Sciatic nerve (tissue), 2 donors: ENCODE results near the gene CLEC4M. TPM values are rescaled to one million over a fixed set of nuclear protein-coding genes. Genes with fewer than 3 reads are reported as not detected.
"Not testable (repeated sequence)": the region's sequence is repeated elsewhere in the genome, so short reads cannot be mapped to it uniquely, and the experiment has no call there.

Source experiments
- ATAC-seq: fragments of 200-7000 bp; cut with Tn5 transposase; one replicate; pipeline ENCODE4 v1.9.1; 2020; ENCODE audit warnings: mild to moderate bottlenecking, moderate library complexity
- DNase-seq: peaks from one replicate; pipeline ENCODE4 v3.0.0-alpha.2; 2020; ENCODE audit warnings: low spot score
- intact Hi-C: fragments of 100-400 bp; cut with DNase I; formaldehyde crosslinking; loops from one replicate; pipeline ENCODE4 v1.14.2; 2022
- total RNA-seq: library from RNA; stranded (reverse); fragmentation: NEBNext Ultra II Directional; extraction: Animal tissue kit (Norgen Biotek cat#: 25700); gene quantifications from one replicate; pipeline ENCODE4 v1.2.1, GENCODE V29; 2021
- donor health status: DM: no; HTN: no; CAD: no.
- donor health status: DM: no; HTN: no; CAD: no.

Gene CLEC4M
- total RNA-seq, 1 donor from 2014 or later: not detected

DNA sequence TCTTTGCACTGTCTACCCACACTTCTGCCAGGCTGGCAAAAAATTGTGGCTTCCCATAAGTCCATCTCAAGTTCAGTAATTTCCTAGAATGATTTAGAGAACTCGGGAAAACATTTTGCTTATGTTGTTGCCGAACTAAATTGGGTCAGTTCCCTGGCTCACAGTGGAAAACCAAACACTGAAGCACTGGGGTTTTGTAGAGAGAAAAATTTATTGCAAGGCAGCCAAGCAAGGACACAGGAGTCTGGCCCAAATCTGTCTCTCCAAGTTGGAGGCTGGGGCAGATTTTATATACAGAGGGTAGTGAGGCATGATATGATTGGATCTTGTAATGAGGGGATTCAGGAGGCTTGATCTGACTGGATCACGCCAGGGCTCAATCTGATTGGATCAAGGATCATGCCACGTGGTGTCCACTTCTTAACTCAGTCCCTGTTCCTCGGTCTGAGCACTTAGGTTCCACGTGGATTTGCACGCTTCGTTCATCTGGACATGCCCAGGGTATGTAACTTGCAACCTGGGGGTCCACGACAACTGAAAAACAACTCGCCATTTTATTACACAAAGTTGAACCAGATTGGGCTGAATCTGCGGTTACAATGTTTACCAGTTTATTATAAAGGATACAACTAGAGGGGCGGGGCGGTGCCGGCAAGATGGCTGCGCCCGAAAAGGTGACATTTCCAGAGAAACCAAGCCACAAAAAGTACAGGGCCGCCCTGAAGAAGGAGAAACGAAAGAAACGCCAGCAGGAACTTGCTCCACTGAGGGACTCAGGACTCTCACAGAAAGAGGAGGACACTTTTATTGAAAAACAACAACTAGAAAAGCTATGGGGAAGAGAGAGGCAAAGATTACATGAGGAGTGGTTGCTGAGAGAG is 23.0 kb upstream of the CLEC4M start:
- DNase-seq (no peak), ATAC-seq (no peak)
- intact Hi-C loops: no loop called here

DNA sequence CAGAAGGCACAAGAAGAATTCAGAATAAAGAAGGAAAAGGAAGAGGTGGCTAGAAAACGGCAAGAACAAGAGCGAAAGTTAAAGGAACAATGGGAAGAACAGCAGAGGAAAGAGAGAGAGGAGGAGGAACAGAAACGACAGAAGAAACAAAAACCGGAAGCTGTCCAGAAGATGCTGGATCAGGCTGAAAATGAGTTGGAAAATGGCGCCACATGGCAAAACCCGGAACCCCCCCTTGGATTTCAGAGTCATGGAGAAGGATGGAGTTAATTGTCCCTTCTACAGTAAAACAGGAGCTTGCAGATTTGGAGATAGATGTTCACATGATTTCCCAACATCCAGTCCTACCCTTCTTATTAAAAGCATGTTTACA is 22.4 kb upstream of the CLEC4M start:
- intact Hi-C loops: no loop called here
- ATAC-seq (no peak), DNase-seq (no peak)

DNA sequence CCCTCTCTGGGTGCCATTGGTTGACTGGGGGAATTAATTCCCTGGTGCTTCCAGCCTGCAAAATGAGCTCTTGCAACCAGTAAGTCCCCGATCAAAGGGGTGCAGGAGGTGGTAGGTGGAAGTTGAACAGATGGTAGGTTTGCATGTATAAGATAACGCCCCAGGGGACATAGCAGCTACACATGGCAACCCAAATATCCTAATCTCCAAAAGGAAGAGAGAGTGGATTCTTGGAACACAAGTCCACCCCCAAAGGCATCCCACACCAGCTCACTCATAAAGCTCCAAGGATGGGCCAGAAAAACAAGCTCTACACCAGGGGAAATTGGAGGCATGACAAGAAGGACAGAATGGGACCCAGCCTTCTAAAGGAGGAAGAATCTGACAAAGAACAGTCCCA is 20.5 kb upstream of the CLEC4M start:
- DNase-seq (no peak), ATAC-seq (no peak)
- intact Hi-C loops: no loop called here

DNA sequence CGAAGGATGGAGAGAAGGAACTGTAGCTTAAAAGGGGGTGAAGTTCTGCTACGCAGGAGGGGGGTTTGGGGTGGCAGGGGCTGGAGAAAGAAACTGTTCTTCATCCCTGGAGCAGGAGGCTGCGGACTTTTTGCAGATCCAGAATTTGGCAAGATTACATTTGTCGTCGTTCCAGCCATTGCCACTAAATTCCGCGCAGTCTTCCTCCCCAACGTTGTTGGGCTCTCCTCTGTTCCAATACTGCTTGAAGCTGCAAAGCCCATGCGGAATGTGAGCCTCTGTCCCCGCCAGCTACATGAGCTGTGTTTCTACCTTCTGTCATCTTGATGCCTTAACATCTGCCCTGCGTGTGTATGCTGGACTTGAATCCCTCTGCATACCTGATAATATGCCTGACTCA is 20.1 kb upstream of the CLEC4M start:
- DNase-seq (no peak), ATAC-seq (no peak)
- intact Hi-C loops: no loop called here

DNA sequence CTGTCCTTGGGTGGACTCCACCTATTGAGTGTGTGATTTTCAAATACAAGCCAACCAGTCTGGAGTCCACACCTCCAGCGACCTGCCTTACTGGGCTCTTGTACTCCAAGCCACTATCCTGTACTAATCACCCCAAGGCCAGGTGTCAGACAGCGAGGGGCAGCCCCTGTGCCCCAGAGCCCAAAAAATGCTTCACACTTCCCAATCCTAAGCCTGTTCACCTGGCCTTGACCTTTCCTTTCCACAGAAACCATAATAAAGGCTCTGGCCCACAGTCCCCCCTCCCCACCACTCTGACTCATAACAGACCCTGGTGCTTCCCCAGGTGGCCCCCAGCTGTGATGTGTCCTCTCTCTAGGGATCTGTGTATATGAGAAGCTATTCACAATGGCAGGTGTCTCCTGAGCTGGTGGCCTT is 19.6 kb upstream of the CLEC4M start:
- intact Hi-C loops: no loop called here
- no peak for ATAC-seq
- DNase-seq: no peak

DNA sequence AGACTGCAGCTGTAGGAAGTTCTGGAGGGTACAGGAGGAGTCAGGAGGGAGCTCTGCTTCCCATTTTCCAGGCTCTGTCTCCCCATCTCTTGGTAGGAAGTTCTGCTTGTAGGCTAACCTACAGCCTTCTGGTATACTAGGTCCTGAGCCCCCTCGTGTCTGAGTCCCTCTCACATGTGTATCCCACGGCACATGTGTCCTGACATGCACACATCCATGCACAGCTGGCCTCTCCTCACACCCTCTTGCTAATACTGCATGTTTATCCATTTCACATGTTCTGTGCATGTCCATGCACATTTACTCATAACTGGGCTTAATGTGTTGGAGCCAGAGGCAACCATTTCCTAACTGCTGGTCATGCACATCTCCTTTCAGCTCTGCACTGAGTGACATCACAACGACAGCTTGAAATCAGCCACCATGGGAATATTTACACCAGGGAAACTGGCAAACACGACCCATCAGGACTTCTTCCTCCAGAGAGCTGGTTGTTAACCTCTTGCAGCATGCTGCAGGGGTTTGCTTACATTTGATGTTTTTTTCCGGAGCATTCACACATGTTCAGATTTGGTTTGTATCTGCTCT is 18.8 kb upstream of the CLEC4M start:
- no peak for DNase-seq
- intact Hi-C loops: no loop called here

DNA sequence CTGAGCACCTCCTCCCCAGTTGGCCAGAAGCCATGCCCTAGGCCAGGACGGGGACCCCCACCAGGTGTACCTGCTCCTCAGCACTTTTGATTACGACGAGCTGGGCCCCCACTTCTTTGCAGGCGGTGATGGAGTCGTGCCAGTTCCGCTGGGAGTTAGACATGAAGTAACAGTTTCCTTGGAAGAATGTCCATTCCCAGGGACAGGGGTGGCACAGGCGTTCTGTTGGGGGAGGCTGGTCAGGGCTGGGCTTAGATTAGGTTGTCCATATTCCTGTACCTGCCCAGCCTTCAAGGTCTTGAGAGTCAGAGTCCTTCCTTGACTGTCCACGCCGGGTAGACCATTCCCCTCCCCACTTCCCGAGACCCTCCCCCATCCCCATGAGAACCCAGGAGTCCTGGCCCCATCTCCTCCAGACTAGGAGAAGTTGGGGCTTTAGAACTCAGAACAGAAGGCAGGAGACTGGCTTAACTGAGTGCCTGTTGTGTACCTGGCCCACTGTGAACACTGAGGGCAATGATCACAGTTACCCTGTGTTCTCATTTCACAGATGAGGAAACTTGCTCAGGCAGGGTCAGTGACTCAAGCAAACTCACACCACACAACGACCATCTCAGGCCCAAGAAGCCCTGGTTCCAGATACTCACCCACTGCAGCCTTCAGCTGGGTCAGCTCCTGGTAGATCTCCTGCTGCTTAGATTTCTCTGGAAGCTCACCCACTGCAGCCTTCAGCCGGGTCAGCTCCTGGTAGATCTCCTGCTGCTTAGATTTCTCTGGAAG is 18.0 kb upstream of the CLEC4M start:
- intact Hi-C loops: no loop called here
- DNase-seq: no peak
- no peak for ATAC-seq

More for the DNA sequence above, 18.8 kb upstream of the CLEC4M start:
- no peak for ATAC-seq

DNA sequence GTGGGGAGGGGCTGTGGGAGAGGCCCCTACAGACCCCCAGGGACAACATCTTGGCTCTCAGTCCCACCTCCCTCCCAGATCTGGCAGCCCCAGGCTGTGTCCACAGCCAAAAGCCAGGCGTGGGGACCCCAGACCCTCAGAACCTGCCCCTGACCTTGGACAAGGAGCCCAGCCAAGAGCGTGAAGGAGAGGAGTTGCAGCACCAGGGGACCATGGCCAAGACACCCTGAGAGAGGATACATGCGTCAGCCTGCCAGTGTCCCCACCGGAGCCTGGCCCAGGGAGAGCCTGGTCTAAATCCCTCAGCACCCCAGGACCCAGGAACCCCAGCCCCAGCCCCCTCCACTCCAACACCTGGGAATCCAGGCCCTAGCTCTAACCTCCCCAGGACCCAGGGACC is 16.7 kb upstream of the CLEC4M start:
- DNase-seq, ATAC-seq, intact Hi-C loops: not testable (repeated sequence)

DNA sequence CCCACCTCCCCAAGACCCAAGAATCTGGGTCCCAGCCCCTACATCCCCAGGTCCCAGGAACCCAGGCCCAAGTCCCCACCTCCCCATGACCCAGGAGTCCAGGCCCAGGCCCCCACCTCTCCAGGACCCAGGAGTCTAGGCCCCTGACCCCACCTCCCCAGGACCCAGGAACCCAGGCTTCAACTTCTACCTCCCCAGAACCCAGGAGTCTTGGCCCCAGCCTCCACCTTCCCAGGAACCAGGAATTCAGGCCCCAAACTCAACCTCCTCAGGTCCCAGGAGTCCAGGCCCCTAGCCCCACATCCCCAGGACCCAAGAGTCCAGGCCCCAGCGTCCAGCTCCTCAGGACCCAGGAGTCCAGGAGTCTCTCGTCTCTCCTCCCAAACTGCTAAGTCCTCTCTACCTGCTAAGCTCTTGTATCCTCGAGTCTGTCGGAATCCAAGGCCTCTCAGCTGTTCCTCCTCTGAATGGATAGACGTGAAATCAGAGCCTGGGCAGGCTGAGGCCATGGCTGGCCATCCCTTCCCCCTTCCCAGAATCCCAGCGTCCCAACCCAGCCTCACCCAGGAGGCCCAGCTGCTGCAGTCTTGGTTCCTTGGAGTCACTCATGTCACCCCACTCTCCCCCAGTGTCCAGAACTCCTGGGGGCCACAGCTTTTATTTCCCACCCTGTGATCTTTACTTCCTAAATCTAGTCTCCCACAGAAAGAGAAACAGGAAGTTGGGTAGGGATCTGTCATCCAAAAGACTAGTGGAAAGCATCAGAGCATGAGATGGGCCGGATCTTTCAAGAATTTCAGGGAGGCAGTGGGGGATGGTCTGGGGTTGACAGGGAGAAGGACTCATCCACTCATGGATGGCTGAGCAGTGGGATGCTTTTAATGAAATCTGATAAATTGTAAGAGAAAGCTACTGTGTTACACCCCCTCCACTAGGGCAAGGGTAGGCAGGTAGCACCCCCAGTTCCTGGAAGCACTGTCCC is 15.8 kb upstream of the CLEC4M start, which contains the start of gene CD209:
TSS of gene CD209 (minus strand) at position 632 of the 982 bp plus-strand sequence. CDS start at position 609, 23 bp downstream.
- intact Hi-C loops: no loop called here
- no peak for ATAC-seq
- no peak for DNase-seq

DNA sequence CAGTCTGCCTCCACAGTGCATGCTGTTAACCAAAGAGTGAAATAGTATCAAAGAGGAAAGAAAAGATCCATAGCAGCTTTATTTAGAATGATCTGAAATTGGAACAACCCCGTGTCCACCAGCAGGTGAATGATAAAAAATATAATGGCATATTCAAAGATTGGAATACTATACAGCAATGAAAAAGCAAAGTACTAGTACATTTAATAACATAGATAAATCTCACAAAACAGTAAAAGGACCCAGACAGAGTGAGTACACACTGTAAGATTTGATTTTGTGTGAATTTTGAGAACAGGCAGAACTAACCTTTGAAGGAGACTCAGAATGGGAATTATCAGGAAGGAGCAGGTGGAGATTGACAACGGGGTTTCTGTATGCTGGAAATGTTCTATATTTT is 14.9 kb upstream of the CLEC4M start:
- intact Hi-C loops: no loop called here
- DNase-seq (no peak), ATAC-seq (no peak)

DNA sequence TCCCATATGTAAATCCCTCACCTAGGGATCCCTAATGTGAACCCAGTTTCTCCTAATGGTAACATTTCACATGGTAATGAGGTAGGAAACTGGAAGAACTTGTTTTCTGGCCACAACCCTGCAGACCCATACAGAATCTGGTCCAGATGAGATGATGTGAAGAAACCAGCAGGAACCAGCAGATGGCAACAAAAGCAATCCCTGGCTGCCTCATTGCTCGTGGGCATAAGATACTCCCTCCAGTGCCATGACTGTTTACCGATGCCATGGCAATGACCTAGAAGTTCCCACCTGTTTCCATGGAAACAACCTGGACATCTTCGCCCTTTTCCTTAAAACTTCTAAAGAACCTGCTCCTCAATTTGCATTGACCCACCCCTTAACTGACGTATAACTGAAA is 14.3 kb upstream of the CLEC4M start:
- ATAC-seq: no peak
- intact Hi-C loops: no loop called here
- DNase-seq: no peak

DNA sequence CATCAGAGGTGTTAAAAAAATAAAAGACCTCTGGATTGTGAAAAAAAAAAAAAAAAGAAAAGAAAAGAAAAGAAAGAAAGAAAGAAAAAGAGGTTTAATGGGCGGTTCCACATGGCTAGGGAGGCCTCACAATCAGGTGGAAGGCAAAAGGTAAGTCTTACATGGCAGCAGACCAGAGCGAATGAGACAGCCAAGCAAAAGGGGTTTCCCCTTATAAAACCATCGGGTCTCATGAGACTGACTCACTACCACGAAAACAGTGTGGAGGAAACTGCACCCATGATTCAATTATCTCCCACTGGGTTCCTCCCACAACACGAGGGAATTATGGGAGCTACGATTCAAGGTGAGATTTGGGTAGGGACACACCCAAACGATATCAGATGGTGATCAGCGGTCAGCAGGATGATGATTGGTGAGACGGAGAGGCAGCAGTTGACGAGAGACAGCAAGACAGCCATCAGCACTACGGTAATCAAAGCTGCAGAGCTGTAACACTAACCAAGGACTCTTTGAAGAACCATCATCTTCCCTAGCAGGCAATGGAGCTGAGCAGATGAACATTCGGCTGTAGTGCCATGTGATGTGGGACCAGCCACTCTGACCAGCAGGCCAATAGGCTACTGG is 11.8 kb upstream of the CLEC4M start:
- no peak for ATAC-seq
- DNase-seq: no peak
- intact Hi-C loops: no loop called here

DNA sequence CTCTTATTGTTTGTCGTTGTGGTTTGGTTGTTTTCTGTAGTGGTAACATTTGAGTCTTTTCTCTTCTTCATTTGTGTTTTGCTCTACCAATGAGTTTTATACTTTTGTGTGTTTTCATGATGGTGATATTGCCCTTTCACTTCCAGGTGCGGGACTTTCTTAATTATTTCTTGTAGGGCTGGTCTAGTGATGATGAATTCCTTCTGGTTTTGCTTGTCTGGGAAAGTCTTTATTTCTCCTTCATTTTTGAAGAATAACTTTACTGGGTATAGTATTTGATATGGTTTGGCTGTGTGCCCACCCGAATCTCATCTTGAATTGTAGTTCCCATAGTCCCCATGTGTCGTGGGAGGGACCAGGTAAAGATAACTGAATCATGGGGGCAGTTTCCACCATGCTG is 6.8 kb upstream of the CLEC4M start:
- DNase-seq (no peak), ATAC-seq (no peak)
- intact Hi-C loops: no loop called here

DNA sequence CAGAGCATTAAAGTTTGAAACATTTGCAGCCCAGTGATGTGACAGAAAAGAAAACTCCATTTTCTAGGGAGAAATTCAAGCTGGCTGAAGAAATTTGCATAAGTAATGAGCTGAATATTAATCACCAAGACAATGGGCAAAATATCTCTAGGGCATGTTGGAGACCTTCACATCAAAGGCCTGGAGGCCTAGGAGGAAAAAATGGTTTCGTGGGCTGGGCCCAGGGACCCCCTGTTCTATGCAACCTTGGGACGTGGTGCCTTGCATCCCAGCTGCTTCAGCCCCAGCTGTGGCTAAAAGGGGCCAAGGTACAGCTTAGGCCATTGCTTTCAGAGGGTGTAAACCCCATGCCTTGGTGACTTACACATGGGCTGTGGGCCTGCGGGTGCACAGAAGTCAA is 5.7 kb upstream of the CLEC4M start:
- intact Hi-C loops: no loop called here
- ATAC-seq (no peak), DNase-seq (no peak)

DNA sequence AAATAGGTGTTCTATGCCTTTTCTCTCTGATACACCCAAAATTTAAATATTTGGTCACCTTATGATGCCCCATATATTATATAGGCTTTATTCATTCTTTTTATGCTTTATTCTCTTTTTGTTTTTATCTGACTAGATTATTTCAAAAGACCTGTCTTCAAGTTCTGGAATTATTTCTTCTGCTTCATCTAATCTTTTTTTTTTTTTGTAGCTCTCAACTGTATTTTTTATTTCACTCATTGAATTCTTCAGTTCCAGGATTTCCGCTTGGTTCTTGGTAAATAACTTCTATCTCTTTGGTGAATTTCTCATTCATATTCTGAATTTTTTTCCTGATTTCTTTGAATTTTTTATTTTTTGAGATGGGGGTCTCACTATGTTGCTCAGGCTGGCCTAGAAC is 3.9 kb upstream of the CLEC4M start:
- no peak for ATAC-seq
- no peak for DNase-seq
- intact Hi-C loops: no loop called here

DNA sequence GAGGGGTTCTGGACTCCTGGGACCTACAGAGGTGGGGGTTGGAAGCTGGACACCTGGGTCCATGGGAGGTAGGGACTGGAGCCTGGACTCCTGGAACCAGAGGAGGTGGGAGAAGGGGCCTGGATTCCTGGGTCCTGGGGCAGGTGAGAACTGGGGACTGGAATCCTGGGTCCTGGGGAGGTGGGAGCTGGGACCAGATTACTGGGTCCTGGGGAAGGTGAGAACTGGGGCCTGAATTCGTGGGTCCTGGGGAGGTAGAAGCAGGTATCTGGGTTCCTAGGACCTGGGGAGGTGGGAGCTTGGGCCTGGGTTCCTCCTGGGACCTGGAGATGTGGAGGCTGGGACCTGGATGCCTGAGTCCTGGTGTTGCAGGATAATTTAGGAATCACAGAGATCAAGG is 653 bp downstream of the CLEC4M start:
- no peak for ATAC-seq
- no peak for DNase-seq
- intact Hi-C loops: no loop called here

DNA sequence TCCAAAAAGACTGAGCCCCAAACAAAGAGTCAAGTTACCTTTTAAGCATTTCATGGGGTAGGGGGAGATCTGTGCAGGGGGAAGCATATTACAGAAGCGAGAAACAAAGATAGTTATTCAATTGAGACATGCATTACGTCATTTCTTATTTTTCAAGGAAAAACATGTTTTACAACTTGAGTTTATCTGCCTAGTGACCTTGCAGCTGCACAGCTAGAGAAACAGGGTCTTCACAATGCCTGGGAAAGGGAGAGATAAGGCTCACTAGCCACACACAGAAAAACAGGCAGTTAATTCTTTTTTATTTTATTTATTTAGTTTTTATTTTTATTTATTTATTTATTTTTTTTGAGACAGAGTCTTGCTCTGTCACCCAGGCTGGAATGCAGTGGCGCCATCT is 1.1 kb downstream of the CLEC4M start:
- intact Hi-C loops, ATAC-seq, DNase-seq: not testable (repeated sequence)

DNA sequence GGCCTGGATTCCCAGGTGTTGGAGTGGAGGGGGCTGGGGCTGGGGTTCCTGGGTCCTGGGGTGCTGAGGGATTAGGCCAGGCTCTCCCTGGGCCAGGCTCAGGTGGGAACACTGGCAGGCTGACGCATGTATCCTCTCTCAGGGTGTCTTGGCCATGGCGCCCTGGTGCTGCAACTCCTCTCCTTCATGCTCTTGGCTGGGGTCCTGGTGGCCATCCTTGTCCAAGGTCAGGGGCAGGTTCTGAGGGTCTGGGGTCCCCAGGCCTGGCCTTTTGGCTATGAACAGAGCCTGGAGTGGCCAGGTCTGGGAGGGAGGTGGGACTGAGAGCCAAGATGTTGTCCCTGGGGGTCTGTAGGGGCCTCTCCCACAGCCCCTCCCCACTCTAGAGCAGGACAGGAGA is 2.0 kb downstream of the CLEC4M start:
- ATAC-seq, intact Hi-C loops, DNase-seq: not testable (repeated sequence)
